GM19238 (cell line): ENCODE results near the gene UBXN7.
"Not testable (repeated sequence)": the region's sequence is repeated elsewhere in the genome, so short reads cannot be mapped to it uniquely, and the experiment has no call there.

Experiments
- DNase-seq: peaks from one replicate; pipeline ENCODE4 v3.0.0; 2011; ENCODE audit warnings: low spot score; ENCODE audit not compliant: insufficient read length

UBXN7 gene, protein sequence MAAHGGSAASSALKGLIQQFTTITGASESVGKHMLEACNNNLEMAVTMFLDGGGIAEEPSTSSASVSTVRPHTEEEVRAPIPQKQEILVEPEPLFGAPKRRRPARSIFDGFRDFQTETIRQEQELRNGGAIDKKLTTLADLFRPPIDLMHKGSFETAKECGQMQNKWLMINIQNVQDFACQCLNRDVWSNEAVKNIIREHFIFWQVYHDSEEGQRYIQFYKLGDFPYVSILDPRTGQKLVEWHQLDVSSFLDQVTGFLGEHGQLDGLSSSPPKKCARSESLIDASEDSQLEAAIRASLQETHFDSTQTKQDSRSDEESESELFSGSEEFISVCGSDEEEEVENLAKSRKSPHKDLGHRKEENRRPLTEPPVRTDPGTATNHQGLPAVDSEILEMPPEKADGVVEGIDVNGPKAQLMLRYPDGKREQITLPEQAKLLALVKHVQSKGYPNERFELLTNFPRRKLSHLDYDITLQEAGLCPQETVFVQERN

DNA sequence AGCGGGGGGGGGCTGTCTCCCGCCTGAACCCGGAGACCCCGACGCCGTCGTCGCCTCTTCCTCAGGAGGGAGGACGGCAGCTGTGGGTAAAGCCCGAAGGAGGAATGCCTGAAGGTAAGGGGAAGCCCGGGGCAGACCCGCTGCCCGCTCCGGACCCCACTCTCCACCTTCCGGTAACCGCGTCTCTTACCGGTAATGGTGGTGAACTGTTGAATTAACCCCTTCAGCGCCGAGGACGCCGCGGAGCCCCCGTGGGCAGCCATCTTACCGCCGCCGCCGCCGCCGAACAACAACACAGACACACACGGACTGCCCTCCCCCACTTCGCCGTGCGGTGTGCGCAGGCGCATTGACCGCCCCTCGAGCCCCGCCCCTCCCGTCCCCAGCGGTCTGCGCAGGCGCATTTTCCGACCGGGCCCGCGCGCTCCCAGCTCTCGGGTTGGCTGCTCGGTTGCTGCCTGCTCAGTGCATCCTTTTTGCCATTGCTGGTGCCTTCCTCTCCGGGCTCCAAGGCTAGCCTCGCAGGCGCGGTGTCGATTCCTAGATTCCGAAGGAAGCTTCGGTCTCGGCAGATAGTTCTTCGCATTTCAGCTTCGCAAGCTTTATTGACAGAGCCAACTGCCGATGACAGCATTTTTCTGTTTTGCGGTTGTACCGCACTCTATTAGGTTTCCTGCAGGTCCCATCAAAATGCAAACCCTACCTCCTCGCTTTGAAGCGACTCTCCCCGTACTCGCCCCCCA is at the start of gene UBXN7:
Gene UBXN7 (minus strand): TSS at position 291 of the 743 bp plus-strand sequence. CDS start 28 bp downstream, at position 263.
- DNase-seq, result peak; percentile 90

DNA sequence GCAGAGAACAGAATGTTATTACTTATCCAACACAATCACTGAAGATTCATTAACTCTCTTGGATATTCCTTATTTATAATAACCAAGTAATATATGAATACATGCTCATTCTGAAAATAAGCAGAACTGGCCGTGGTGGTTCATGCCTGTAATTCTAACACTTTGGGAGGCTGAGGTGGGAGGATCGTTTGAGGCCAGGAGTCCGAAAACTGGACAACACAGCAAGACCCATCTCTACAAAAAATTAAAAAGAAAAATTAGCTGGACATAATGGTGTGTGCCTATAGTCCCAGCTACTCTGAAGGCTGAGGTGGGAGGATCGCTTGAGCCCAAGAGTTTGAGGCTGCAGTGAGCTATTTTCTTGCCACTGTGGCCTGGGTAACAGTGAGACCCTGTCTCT is 45.5 kb upstream of the UBXN7 start:
- DNase-seq, result no peak

DNA sequence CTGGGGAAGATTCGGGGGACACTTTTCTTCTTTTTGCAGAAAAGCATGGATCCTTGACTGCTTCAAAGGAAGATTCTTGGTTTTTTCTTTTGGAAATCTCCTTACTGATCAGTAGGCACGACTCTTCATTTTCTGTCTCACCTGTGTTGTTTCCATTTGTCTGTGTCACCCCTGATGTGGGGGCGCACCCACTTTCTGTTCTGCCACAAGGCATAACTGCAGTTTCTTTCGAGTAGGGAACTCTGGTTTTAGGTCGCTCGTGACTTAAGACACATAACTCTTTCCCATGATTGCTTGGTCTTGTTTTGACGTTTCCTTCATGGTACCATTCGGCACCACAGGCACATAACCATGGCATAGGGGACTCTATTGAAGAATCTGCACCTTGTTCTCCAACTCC is 40.1 kb upstream of the UBXN7 start:
- no peak for DNase-seq

DNA sequence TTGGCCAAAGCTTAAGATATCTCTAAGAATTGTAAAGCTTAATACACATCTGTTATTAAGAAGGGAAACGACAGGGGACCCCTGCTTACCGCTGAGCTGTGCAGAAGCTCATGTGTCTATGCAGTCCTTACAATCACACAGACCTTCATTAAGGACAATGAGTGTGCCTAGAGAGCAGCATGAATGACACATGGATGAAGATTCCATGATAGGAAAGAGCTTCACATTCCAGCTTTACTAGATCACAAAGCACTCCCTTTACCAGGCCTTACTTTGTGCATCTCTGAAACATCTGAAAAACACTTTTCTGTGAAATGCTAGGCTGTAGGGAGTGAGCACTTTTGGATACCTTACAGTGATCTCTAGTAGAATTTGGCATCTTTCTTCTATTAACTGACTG is 39.3 kb upstream of the UBXN7 start:
- no peak for DNase-seq

DNA sequence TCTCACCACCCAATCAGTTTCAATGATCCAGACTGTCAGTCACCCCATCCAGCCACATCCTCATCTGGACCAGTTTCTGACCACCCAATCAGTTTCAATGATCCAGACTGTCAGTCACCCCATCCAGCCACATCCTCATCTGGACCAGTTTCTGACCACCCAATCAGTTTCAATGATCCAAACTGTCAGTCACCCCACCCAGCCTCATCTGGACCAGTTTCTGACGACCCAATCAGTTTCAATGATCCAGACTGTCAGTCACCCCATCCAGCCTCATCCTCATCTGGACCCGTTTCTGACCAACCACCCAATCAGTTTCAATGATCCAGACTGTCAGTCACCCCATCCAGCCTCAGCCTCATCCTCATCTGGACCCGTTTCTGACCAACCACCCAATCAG is 38.0 kb upstream of the UBXN7 start:
- not testable (repeated sequence) for DNase-seq

DNA sequence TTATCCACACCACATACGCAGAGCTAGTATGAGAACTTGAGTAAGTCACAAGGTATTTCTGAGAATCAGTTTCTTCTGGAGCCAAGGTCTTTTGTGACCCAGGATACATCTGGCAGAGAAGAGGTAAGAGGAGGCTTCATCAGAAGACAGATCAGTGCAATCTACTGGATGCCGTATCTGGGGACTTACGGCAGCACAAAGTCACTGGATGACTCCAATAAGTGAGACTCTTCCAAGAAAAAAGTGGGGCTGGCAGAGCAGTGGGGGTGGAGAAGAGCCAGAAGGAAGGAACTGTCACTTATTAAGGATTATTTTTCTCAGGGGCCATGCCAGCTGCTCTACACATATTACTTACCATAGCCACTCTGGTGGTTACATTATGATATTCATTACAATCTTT is 31.6 kb upstream of the UBXN7 start:
- DNase-seq, result no peak

DNA sequence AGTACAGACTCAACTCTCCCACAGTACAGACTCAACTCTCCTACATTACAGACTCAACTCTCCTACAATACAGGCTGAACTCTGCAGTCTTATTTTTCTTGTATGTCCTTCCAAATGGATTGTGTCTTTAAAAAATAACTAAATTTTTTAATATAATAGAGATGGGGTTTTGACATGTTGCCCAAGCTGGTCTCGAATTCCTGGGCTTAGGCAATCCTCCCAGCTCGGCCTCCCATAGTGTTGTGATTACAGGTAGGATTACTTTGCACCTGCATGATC is 31.2 kb upstream of the UBXN7 start:
- DNase-seq, result no peak

DNA sequence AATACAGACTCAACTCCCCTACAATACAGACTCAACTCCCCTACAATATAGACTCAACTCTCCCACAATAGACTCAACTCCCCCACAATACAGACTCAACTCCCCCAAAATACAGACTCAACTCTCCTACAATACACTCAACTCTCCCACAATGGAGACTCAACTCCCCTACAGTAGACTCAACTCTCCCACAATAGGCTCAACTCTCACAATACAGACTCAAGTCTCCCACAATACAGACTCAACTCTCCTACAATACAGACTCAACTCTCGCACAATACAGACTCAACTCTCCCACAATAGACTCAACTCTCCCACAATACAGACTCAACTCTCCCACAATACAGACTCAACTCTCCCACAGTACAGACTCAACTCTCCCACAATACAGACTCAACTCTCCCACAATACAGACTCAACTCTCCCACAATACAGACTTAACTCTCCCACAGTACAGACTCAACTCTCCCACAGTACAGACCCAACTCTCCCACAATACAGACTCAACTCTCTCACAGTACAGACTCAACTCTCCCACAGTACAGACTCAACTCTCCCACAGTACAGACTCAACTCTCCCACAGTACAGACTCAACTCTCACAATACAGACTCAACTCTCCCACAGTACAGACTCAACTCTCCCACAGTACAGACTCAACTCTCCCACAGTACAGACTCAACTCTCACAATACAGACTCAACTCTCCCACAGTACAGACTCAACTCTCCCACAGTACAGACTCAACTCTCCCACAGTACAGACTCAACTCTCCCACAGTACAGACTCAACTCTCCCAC is 30.7 kb upstream of the UBXN7 start:
- not testable (repeated sequence) for DNase-seq

DNA sequence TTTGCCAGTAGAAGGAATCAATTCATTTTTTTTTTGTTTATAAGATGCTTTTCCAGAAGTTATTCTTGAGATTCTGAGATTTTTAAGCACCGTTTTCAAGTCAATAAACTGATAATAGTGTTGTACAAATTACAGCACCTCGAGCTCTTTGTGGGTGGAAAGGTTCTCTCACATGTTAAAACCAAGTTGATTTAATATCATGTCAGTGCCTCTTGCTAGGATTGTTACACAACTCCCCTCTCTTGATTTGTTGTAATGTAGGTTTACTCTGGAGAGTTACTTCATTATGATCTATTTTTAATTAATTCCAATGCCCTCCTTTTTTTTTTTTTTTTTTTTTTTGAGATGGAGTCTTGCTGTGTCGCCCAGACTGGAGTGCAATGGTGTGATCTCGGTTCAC is 25.8 kb upstream of the UBXN7 start:
- no peak for DNase-seq

DNA sequence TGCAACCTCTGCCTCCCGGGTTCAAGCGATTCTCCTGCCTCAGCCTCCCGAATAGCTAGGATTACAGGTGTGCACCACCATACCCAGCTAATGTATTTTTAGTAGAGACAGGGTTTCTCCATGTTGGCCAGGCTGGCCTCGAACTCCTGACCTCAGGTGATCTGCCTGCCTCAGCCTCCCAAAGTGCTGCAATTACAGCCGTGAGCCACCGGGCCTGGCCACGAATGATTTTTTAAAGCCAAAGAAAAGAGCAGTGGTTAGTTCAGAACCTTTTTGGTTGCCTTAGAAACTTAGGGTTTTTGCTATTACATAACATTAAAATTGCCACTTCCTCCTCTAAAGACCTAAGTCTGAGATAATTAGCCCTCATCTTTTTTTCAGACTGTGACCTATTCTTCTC is 25.2 kb upstream of the UBXN7 start:
- not testable (repeated sequence) for DNase-seq

DNA sequence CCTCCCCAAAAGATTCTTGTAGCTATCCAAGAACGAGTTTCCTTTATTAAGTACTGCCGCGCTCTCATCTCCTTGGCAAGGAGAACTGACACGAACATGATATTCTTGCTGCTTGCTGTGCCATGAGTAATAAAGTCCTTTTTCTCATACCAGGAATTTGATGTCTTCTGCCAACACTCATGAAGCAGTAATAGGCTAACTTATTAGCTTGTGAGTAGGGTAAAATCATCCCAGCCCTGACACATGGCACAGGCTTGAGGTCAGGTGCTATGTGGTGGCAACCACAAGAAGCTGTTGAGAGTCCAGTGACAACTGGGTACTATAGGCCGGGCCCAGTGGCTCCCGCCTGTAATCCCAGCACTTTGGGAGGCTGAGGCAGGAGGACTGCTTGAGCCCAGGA is 22.7 kb upstream of the UBXN7 start:
- DNase-seq, result no peak

DNA sequence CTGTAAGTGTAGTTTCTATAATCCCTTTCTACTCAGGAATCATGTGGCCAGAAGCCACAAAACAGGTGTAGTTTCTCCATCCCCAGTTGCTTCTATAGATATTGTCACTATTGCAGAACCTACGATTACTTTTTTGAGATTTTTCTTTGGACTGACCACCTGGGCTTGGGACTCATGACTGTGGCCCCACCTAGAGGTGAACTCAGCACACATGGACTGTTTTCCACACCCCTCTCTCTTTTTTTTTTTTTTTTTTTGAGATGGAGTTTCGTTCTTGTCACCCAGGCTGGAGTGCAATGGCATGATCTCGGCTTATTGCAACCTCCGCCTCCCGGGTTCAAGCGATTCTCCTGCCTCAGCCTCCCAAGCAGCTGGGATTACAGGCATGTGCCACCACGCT is 13.2 kb upstream of the UBXN7 start:
- DNase-seq, result not testable (repeated sequence)

DNA sequence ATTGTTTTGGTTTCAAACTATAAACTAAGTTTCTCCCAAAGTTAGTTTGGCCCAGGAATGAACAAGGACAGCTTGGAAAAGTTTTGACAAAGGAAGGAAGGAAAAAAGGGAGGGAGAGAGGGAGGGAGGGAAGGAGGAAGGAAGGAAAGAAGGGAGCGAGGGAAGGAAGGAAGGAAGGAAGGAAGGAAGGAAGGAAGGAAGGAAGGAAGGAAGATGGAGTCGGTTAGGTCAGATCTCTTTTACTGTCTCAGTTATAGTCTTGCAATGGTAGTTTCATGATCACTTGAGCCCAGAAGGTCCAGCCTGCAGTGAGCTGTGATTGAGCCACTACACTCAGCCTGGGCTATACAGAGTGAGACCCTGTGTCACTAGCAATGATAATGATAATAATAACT is 12.3 kb upstream of the UBXN7 start:
- no peak for DNase-seq

DNA sequence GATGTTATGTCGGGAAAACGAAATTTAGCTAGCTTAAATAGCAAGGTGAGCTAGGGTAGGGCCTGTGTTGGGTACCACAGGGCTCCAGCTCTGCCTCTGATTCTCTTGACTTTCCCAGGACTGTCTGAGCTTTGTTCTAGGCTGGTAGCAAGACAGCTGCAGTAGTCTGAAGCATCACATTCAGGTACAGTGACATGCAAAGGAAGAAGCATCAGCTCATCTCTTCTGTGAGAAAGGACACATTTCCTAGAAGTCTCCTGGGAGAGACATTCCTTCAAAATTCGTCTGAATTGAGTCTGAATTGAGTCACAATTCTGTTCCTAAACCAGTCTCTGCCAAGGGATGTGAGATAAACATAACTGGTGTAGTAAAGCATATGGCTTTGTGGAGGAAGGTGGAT is 8.5 kb upstream of the UBXN7 start:
- DNase-seq, result no peak

DNA sequence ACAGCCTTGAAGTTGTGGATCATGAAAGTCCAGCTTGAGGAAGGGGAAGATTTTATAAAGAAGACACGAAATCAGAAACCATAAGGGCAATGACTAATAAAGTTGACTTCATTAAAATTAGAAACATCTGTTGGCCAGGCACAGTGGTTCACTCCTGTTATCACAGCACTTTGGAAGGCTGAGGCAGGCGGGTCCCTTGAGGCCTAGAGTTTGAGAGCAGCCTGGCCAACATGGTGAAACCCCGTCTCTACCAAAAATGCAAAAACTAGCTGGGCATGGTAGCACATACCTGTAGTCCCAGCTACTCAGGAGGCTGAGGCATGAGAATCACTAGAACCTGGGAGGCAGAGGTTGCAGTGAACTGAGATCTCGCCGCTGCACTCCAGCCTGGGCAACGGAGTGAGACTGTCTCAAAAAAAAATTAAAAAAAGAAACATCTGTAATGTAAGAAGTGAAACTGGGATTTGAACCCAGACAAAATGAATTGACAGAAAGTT is 7.9 kb upstream of the UBXN7 start:
- no peak for DNase-seq

DNA sequence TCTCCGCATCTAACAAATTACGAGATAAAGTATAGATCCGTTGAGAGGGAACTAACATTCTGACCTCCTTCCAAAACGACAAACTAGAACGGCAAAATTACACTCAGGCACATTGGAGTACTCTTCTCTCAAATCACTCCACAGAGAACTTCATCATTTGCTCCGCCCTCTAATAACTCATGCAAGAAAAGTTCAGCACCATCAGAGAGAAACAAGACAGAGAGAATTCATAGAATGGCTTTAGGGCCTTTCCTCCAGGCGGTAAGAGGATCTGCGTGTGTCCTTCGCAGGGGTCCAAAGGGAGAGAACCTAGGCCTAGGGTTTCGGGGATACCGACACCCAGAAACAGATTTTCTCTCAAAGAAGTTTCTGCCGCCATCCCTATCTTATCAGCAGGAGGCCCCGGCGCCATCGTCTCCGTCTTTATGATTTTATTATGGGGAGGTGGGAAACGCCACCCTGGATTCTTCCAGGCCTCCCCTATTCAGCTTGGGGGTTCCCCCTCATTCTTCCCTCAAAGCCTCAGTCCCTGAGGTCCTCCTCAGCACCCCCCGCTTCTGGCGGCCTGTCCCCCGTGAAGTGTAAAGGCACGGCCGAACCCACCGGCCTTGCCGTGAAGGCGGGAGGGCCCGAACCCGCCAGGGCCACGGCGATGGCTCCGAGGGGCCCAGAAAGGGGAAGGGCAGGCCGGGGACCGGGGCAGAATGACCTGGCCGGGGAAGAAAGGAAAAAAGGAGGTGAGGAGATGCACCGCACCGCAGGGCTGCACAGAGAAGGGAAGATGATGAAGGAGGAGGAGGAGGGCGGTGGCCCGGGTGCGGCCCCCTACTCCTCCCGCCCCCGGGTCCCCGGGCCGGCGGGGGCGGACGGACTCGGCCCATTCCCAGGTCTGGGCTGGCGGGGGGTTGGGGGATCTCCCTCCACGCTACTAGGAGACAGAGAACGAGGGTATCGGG is 768 bp downstream of the UBXN7 start:
- no peak for DNase-seq

DNA sequence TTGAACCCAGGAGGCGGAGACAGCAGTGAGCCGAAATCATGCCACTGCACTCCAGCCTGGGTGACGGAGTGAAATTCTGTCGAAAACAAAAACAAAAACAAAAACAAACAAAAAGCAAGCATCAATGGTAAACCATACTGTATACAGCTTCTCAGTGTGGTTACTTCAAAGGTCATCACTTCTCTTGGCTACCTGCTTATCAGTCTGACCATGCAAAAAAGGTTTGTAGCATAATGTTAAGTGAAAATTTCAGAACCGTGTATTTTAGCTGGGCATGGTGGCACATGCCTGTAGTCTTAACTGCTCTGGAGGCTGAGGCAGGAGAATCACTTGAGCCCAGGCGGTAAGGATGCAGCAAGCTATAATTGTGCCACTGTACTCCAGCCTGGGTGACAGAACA is 4.2 kb downstream of the UBXN7 start:
- DNase-seq, result no peak

DNA sequence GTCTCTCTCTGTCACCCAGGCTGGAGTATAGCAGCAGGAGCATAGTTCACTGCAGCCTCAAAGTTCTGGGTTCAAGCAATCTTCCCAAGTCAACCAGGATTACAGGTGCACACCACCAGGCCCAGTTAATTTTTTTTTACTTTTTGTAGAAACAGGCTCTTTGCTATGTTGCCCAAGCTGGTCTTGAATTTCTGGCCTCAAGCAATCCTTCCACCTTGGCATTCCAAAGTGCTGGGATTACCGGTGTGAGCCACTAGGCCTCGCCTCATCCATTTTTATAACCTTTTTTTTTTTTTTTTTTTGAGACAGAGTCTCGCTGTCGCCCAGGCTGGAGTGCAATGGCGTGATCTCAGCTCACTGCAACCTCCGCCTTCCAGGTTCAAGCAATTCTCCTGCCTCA is 7.8 kb downstream of the UBXN7 start:
- not testable (repeated sequence) for DNase-seq

DNA sequence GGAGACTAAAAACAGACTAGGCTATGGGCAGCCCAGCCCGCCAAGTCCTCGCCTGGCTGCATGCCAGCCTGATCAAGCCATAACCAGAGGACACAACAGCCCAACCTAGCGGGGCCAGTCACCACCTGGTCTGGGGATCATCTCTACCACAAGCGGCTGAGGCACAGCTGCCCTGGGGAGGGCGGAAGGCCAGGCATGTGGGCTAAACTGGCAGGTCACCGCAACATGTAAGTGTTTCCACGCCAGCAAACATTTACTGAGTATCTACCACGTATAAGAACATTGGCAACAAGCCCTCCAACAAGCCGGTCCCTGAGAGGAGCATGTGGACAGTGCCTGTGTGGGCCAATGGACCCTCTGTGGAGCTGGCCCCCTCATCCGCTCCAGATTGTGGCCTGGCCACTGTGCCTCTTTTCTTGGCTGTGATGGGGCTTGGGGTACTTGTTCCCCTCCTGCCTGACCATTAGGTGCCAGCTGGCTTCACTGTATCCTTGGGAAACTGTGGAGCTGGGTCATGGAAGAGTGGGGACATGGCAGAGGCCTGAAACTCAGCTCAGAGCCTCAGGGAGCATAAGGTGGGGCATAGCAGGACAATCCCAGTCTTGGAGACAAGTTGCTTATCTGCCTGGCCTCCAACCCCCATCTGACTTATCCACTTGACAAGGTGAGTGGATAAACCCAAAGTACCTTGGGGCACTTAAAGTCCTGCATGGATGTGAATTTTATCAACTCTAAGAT is 9.0 kb downstream of the UBXN7 start:
- no peak for DNase-seq

DNA sequence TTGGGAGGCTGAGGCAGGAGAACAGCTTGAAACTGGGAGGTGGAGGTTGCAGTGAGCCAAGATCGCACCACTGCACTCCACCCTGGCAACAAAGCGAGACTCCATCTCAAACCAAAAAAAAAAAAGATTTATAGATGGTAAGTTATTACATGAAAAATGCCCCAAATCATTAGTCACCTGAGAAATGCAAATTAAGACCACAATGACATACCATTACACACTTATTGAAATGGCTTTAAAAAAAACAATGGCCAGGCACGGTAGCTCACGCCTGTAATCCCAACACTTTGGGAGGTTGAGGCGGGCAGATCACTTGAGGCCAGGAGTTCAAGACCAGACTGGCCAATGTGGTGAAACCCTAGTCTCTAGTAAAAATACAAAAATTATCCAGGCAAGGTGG is 10.6 kb downstream of the UBXN7 start:
- DNase-seq, result not testable (repeated sequence)
